WERI-Rb-1 (cell line): ENCODE measurements around the gene MRPL33.

Source experiments
- DNase-seq: peaks from one replicate; pipeline ENCODE4 v3.0.0-alpha.2; 2020
- H3K27ac ChIP-seq: fragments of 250-450 bp; sonication (Bioruptor Pico); 2 replicates; pipeline ENCODE4 v1.5.1; 2020; ENCODE audit warnings: mild to moderate bottlenecking, moderate library complexity
- H3K27me3 ChIP-seq: fragments of 250-450 bp; sonication (Bioruptor Pico); 2 replicates; pipeline ENCODE4 v1.5.1; 2021; ENCODE audit warnings: mild to moderate bottlenecking, low read depth, moderate library complexity; ENCODE audit not compliant: insufficient read depth, severe bottlenecking
- H3K36me3 ChIP-seq: fragments of 250-450 bp; sonication (Bioruptor Pico); 2 replicates; pipeline ENCODE4 v1.5.1; 2020; ENCODE audit warnings: mild to moderate bottlenecking, moderate library complexity
- H3K4me3 ChIP-seq: 2 replicates; pipeline ENCODE4 v1.5.1; 2011; ENCODE audit warnings: low read depth, mild to moderate bottlenecking, control low read depth, low read length
- H3K9me3 ChIP-seq: fragments of 250-450 bp; sonication (Bioruptor Pico); 2 replicates; pipeline ENCODE4 v1.5.1; 2021; ENCODE audit warnings: mild to moderate bottlenecking, moderate library complexity; ENCODE audit not compliant: severe bottlenecking
- CTCF ChIP-seq: IDR thresholded peaks from 2 replicates; pipeline ENCODE4 v1.5.1; 2011; ENCODE audit warnings: low read depth, mild to moderate bottlenecking, control low read depth, inconsistent platforms, low read length

MRPL33 gene

GRCh38 chr2:27823569-27823968, 52.0 kb downstream of the MRPL33 start:
- DNase-seq = no peak
- no peak overlapping the region for H3K27ac ChIP-seq
- no peak overlapping the region for H3K4me3 ChIP-seq
- no peak for TF ChIP-seq CTCF
- no peaks in the 10 kb centered on the region for H3K36me3 ChIP-seq
- no peaks in the 10 kb centered on the region for H3K27me3 ChIP-seq
- peaks cover 11% of the 10 kb centered on the region for H3K9me3 ChIP-seq

GRCh38 chr2:27824401-27824800, 52.9 kb downstream of the MRPL33 start:
- Histone ChIP-seq H3K27me3 (no peaks in the 10 kb centered on the region), H3K9me3 (peaks cover 11% of the 10 kb centered on the region), H3K27ac (no peak overlapping the region), H3K36me3 (no peaks in the 10 kb centered on the region), H3K4me3 (no peak overlapping the region)
- TF ChIP-seq CTCF = no peak
- no peak for DNase-seq

GRCh38 chr2:27828305-27828704, 56.8 kb downstream of the MRPL33 start:
- H3K9me3 ChIP-seq = peaks cover 11% of the 10 kb centered on the region
- H3K27ac ChIP-seq = no peak overlapping the region
- no peak for TF ChIP-seq CTCF
- H3K36me3 ChIP-seq = no peaks in the 10 kb centered on the region
- no peak for DNase-seq
- H3K4me3 ChIP-seq = no peak overlapping the region
- no peaks in the 10 kb centered on the region for H3K27me3 ChIP-seq
